Upper lobe of left lung (tissue), 4 donors: ENCODE results near the gene ACTR1B.

Experiments
- CTCF ChIP-seq, 6 experiments: fragments of 450-650 bp in 4 of 6; fragments of 200-600 bp in 2 of 6; sonication (generic) in 2 of 6; IDR thresholded peaks; one replicate each; pipeline ENCODE4 v1.5.1; 2016 to 2019; ENCODE audit warnings: antibody characterized with exemption in 6 of 6
- POLR2A ChIP-seq, 4 donors: fragments of 450-650 bp; IDR thresholded peaks; one replicate each; pipeline ENCODE4 v1.5.1; 2016 to 2017; ENCODE audit warnings: antibody characterized with exemption in 4 of 4, mild to moderate bottlenecking in 2 of 4
- POLR2AphosphoS5 ChIP-seq, 2 donors: sonication (generic); formaldehyde crosslinking; IDR thresholded peaks; one replicate each; pipeline ENCODE4 v1.5.1; 2017; ENCODE audit warnings: antibody characterized with exemption in 2 of 2

- TF ChIP-seq CTCF (IDR thresholded peaks at IDR 0.05): no peak
- TF ChIP-seq POLR2AphosphoS5 (IDR thresholded peaks at IDR 0.05): no peak
- TF ChIP-seq POLR2A (IDR thresholded peaks at IDR 0.05): no peak
Measured at GRCh38 chr2:97698530-97698929, 34.7 kb upstream of the ACTR1B start.
